ENCODE results near the gene NOP16.

DNA sequence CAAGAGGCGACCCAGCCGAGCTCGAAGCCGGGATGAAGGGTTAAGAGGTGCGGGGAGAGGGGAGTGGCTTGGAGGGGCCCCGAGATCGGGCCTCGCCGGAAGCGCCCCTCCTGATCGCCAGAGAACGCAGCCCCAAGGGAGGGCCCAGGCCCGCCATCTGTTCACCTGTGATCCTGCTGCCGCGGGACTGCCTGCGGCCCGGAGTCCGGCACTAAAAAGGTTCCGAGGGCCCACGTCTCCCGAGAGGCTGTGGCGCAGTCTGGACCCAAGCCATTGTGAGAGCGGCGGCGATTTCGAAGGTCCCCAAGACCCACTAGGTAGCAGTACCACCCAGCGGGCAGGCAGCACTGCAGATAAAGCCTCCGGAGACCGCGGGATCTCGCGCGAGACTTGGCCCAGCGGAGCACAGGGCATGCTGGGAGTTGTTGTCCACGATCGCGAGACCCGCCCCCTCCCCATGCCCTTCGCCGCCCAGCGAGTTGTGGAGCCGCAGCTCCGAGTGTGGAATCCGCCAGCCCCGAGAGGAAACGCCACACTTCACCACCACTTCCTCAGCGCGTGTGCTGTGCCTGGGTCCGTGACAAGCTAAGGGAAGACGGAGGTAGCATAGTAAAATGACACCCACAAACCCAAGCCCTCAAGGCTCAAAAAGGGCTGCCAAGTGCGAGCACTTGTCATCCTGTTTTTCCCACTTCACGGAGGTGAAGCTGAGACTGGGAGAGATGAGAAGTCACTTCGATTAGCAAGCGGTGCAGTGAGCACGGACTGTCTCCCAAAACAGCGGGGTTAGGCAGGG, 26.8 kb downstream of the NOP16 start, which contains the start of gene KIAA1191:
- TF ChIP-seq EZH2phosphoT487 (IDR thresholded peaks at IDR 0.05; ENCODE audit: insufficient read depth, low read depth) = no peak
- no peak for TF ChIP-seq EZH2 (IDR thresholded peaks at IDR 0.05; ENCODE audit: insufficient read depth, poor library complexity, severe bottlenecking)

Measured in GM23248 (cell line).